SK-N-SH (cell line): ENCODE measurements around the gene ZFAND2A. TPM values are rescaled to one million over a fixed set of nuclear protein-coding genes. Genes with fewer than 3 reads are reported as not detected.

Experiments
- CTCF ChIA-PET: fragments of 300-600, 350-600 bp; formaldehyde crosslinking; extraction: SDS; loops from one replicate; lab custom pipeline; 2021; lab: Yijun Ruan, JAX
- POLR2A ChIA-PET: fragments of 350-600 bp; sonication (Branson Sonifier 250); formaldehyde crosslinking; extraction: SDS; loops from one replicate; lab custom pipeline; 2020; ENCODE audit warnings: antibody characterized with exemption, inconsistent platforms; lab: Yijun Ruan, JAX
- DNase-seq: peaks from one replicate; pipeline ENCODE4 v3.0.0; 2012
- H2AFZ ChIP-seq: fragments of 200-600 bp; sonication (generic); 2 replicates; pipeline ENCODE4 v1.8.1; 2016; ENCODE audit warnings: antibody characterized with exemption, mild to moderate bottlenecking, low read depth
- H3F3A ChIP-seq: fragments of 200-600 bp; sonication (generic); replicated peaks from 2 replicates; pipeline ENCODE3; 2016; ENCODE audit warnings: antibody characterized with exemption, mild to moderate bottlenecking; ENCODE audit not compliant: insufficient read depth
- H3K27ac ChIP-seq, 2 experiments: fragments of 200-500 bp in 1 of 2; fragments of 200-600 bp in 1 of 2; sonication (Bioruptor generic) in 1 of 2; sonication (generic), shearing (Covaris generic) in 1 of 2; 2 replicates each; pipeline versions ENCODE4 v1.5.1 to v1.6.1; 2014 to 2016; ENCODE audit warnings: low read depth in 2 of 2, inconsistent platforms in 1 of 2, low read length in 1 of 2, mild to moderate bottlenecking in 1 of 2, mixed read lengths in 1 of 2
- H3K27me3 ChIP-seq: fragments of 200-600 bp; sonication (generic), shearing (Covaris generic); 2 replicates; pipeline ENCODE4 v1.6.1; 2016; ENCODE audit warnings: mixed run types; ENCODE audit not compliant: insufficient read depth
- H3K36me3 ChIP-seq, 2 experiments: fragments of 200-500 bp in 1 of 2; fragments of 200-600 bp in 1 of 2; sonication (Bioruptor generic) in 1 of 2; sonication (generic) in 1 of 2; replicated peaks in 1 of 2; 2 replicates each; pipeline versions ENCODE3 to v1.5.1; 2014 to 2016; ENCODE audit warnings: low read length in 1 of 2, mild to moderate bottlenecking in 1 of 2; ENCODE audit not compliant: insufficient read depth in 2 of 2, control insufficient read depth in 1 of 2
- H3K4me1 ChIP-seq, 2 experiments: fragments of 200-500 bp in 1 of 2; fragments of 200-600 bp in 1 of 2; sonication (Bioruptor generic) in 1 of 2; sonication (generic), shearing (Covaris generic) in 1 of 2; 2 replicates each; pipeline versions ENCODE4 v1.5.1 to v1.6.1; 2014 to 2016; ENCODE audit warnings: low read depth in 1 of 2, low read length in 1 of 2, mixed run types in 1 of 2; ENCODE audit not compliant: insufficient read depth in 2 of 2, control insufficient read depth in 1 of 2
- H3K4me2 ChIP-seq: fragments of 200-600 bp; sonication (generic), shearing (Covaris generic); 2 replicates; pipeline ENCODE4 v1.6.1; 2017; ENCODE audit warnings: mixed run types
- H3K4me3 ChIP-seq, 2 experiments: fragments of 200-500 bp in 1 of 2; fragments of 200-600 bp in 1 of 2; sonication (Bioruptor generic) in 1 of 2; sonication (generic), shearing (Covaris generic) in 1 of 2; 2 replicates each; pipeline versions ENCODE4 v1.5.1 to v1.8.1; 2014 to 2016; ENCODE audit warnings: low read depth in 2 of 2, inconsistent platforms in 1 of 2, low read length in 1 of 2, mild to moderate bottlenecking in 1 of 2, mixed read lengths in 1 of 2, moderate library complexity in 1 of 2
- H3K79me2 ChIP-seq: fragments of 200-600 bp; sonication (generic); 2 replicates; pipeline ENCODE4 v1.8.1; 2017; ENCODE audit warnings: mild to moderate bottlenecking; ENCODE audit not compliant: insufficient read depth
- H3K9ac ChIP-seq: fragments of 200-600 bp; sonication (generic); 2 replicates; pipeline ENCODE4 v1.6.1; 2017; ENCODE audit warnings: mixed run types
- H3K9me2 ChIP-seq: fragments of 200-600 bp; sonication (generic); 2 replicates; pipeline ENCODE4 v1.6.1; 2017; ENCODE audit warnings: mixed run types
- H3K9me3 ChIP-seq: fragments of 200-600 bp; sonication (generic); 2 replicates; pipeline ENCODE4 v1.6.1; 2017; ENCODE audit warnings: mixed run types, mild to moderate bottlenecking, moderate library complexity
- H4K20me1 ChIP-seq: fragments of 200-600 bp; sonication (generic); 2 replicates; pipeline ENCODE4 v1.6.1; 2017; ENCODE audit warnings: mild to moderate bottlenecking, mixed run types; ENCODE audit not compliant: insufficient read depth
- CHD2 ChIP-seq: fragments of 150-350 bp; IDR thresholded peaks from 2 replicates; pipeline ENCODE4 v1.6.1; 2018; ENCODE audit warnings: low read length; ENCODE audit not compliant: partially characterized antibody
- EZH2phosphoT487 ChIP-seq: fragments of 200-600 bp; sonication (generic); IDR thresholded peaks from 2 replicates; pipeline ENCODE4 v1.6.1; 2017; ENCODE audit warnings: low read depth, mixed run types, mild to moderate bottlenecking, antibody characterized with exemption, moderate library complexity, borderline replicate concordance
- FOSL2 ChIP-seq: IDR thresholded peaks from 2 replicates; pipeline ENCODE4 v1.4.0; 2012; ENCODE audit warnings: low read depth, mild to moderate bottlenecking, moderate library complexity, borderline replicate concordance
- FOXM1 ChIP-seq: IDR thresholded peaks from 2 replicates; pipeline ENCODE4 v1.4.0; 2012; ENCODE audit warnings: low read depth, mild to moderate bottlenecking
- GATA2 ChIP-seq: sonication (generic); formaldehyde crosslinking; IDR thresholded peaks from 2 replicates; pipeline ENCODE4 v1.5.0; 2020; ENCODE audit warnings: mild to moderate bottlenecking, missing genetic modification reagents
- JUND ChIP-seq: IDR thresholded peaks from 2 replicates; pipeline ENCODE4 v1.4.0; 2012
- MEF2A ChIP-seq: IDR thresholded peaks from 2 replicates; pipeline ENCODE4 v1.4.0; 2012; ENCODE audit warnings: low read depth, borderline replicate concordance
- MXI1 ChIP-seq: IDR thresholded peaks from 2 replicates; pipeline ENCODE4 v1.6.1; 2012; ENCODE audit warnings: mild to moderate bottlenecking, low read depth, low read length, improper control_type of control experiment
- NRF1 ChIP-seq: IDR thresholded peaks from 2 replicates; pipeline ENCODE4 v1.6.1; 2012; ENCODE audit warnings: low read depth, mild to moderate bottlenecking, low read length
- POLR2AphosphoS5 ChIP-seq: IDR thresholded peaks from 2 replicates; pipeline ENCODE4 v1.6.1; 2012; ENCODE audit warnings: low read depth, low read length
- RCOR1 ChIP-seq: fragments of 150-350 bp; IDR thresholded peaks from 2 replicates; pipeline ENCODE4 v1.6.1; 2017; ENCODE audit warnings: antibody characterized with exemption, low read length
- RFX5 ChIP-seq: IDR thresholded peaks from 2 replicates; pipeline ENCODE4 v1.6.1; 2012; ENCODE audit warnings: mild to moderate bottlenecking, improper control_type of control experiment, low read length
- SIN3A ChIP-seq: IDR thresholded peaks from 2 replicates; pipeline ENCODE4 v1.6.1; 2012; ENCODE audit warnings: low read depth, mild to moderate bottlenecking, low read length, moderate library complexity, borderline replicate concordance
- TCF12 ChIP-seq: IDR thresholded peaks from 2 replicates; pipeline ENCODE4 v1.4.0; 2012
- TEAD4 ChIP-seq: IDR thresholded peaks from 2 replicates; pipeline ENCODE4 v1.4.0; 2012; ENCODE audit warnings: mild to moderate bottlenecking, borderline replicate concordance; ENCODE audit not compliant: insufficient read depth
- WGBS: methylation state at CpG from one replicate; pipeline ENCODE4 v1.1.6; 2017; ENCODE audit warnings: low lambda C conversion rate; 5-methylcytosine and 5-hydroxymethylcytosine counted together
- polyA plus RNA-seq, 3 experiments: library from polyadenylated mRNA; depleted of rRNA; stranded (reverse); fragments of >200 nt; gene quantifications; 2 replicates each; pipeline ENCODE4 v1.2.3, GENCODE V29; 2012
- TF ChIP-seq, protein P1 (sequence below): IDR thresholded peaks from 2 replicates; pipeline ENCODE4 v1.4.0; 2012; ENCODE audit warnings: low read depth, borderline replicate concordance
- TF ChIP-seq, protein P2 (sequence below): IDR thresholded peaks from 2 replicates; pipeline ENCODE4; 2012
- TF ChIP-seq, protein P3 (sequence below): fragments of 150-350 bp; IDR thresholded peaks from 2 replicates; pipeline ENCODE4 v1.6.1; 2017; ENCODE audit warnings: antibody characterized with exemption, low read length, low read depth, borderline replicate concordance
- TF ChIP-seq, protein P4 (sequence below): IDR thresholded peaks from 2 replicates; pipeline ENCODE4 v1.6.1; 2012; ENCODE audit warnings: mild to moderate bottlenecking, low read depth, low read length, moderate library complexity
- TF ChIP-seq, protein P5 (sequence below): IDR thresholded peaks from 2 replicates; pipeline ENCODE4 v1.4.0; 2012; ENCODE audit warnings: low read depth, borderline replicate concordance

ZFAND2A gene
- polyA plus RNA-seq, 1 of the 3 experiments (the other 2 are of a cell fraction) = 38.9 TPM

DNA sequence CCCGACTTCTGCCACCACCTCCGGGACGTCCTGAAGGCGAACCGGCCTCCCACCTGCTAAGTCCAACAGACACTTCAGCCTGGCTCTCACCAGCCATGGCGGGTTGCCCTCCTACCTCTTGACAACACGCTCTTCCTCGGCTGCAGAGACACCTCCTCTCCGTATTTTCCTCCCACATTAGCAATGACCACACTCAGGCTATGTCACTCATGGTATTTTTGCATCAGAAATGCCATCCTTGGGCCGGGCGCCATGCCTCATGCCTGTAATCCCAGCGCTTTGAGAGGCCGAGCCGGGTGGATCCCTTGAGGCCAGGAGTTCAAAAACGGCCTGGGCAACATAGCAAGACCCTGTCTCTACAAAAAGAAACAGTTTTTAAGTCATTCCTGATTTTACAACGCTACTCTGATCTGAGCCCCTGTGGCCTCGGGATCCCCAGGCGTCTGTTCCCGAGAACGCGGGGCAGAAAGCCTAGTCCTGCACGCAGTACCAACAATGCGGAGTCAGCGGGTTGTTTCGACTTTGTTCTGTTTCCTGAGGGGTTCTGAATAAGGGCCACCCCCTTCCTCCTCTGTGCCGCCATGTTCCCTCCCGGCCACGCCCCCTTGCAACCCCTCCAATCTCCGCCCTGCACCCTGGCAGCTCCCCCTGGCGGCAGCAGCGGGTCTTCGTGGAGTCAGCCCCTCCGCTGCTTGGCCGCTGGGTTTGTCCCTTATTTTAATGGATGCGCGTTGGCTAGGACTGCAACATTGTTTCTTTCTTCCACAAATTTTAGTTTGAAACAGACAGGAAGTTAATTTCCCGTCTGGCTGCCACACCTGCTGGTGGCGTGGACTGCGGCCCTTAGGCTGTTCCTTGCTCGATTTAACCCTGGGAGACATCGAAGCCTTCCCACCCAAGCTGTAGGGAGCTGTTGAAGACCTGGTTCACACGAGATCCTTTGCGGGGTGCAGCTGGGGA lies 9.7 kb upstream of the ZFAND2A start (continued):
- TF ChIP-seq SIN3A (no peak), RCOR1 (no peak), TCF12 (no peak)
- TF ChIP-seq, protein P1, sequence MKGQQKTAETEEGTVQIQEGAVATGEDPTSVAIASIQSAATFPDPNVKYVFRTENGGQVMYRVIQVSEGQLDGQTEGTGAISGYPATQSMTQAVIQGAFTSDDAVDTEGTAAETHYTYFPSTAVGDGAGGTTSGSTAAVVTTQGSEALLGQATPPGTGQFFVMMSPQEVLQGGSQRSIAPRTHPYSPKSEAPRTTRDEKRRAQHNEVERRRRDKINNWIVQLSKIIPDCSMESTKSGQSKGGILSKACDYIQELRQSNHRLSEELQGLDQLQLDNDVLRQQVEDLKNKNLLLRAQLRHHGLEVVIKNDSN = no peak

DNA sequence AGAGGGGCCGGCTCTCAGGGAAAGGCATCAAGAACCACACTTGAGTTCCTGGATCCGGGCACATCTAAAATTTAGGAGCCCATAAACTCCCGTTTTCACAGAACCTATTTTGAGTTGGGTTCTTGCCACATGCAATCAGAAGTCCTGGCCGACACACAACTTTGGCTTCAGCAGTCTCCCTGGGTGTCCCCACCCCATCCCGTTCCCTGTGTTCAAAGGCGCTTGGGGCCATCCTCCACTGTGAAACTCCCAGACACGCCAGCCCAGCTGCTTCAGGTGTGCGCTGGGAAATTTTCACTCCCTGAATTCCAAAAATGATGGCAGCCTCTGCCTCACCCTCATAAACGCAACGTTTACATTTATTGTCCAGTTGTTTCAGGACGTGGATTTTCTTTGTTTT lies 8.4 kb upstream of the ZFAND2A start:
- Histone ChIP-seq H3K27ac (no peak overlapping the region), H4K20me1 (no peaks in the 10 kb centered on the region), H3K9me2 (no peaks in the 10 kb centered on the region), H2AFZ (no peak overlapping the region), H3K36me3 (peaks cover 11 to 13% of the 10 kb centered on the region in 2 experiments), H3K4me2 (no peak overlapping the region), H3K27me3 (no peaks in the 10 kb centered on the region), H3K79me2 (no peaks in the 10 kb centered on the region), H3K9ac (no peak overlapping the region), H3K4me1 (peaks cover 0 to 2% of the 10 kb centered on the region in 2 experiments; a peak in 1 of 4 replicates), H3K9me3 (no peaks in the 10 kb centered on the region), H3K4me3 (no peak overlapping the region), H3F3A (peaks cover 3% of the 10 kb centered on the region)
- no peak for DNase-seq
- ChIA-PET CTCF (interaction anchor here (0.9 to 4.9 kb wide), 4 partner anchors 9 to 175 kb away, joined by 4 to 17 read pairs (median 6); no protein-coding TSS in a partner anchor), POLR2A (no interaction called here)
- TF ChIP-seq, protein P2, sequence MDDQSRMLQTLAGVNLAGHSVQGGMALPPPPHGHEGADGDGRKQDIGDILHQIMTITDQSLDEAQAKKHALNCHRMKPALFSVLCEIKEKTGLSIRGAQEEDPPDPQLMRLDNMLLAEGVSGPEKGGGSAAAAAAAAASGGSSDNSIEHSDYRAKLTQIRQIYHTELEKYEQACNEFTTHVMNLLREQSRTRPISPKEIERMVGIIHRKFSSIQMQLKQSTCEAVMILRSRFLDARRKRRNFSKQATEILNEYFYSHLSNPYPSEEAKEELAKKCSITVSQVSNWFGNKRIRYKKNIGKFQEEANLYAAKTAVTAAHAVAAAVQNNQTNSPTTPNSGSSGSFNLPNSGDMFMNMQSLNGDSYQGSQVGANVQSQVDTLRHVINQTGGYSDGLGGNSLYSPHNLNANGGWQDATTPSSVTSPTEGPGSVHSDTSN = no peak
- TF ChIP-seq FOSL2 (no peak), TEAD4 (no peak), MEF2A (no peak), TCF12 (no peak), FOXM1 (no peak), CHD2 (no peak), MXI1 (no peak), RFX5 (no peak), NRF1 (no peak), GATA2 (CRISPR knock-in tag) (no peak), JUND (no peak), EZH2phosphoT487 (no peak), POLR2AphosphoS5 (no peak)
- TF ChIP-seq, protein P3, sequence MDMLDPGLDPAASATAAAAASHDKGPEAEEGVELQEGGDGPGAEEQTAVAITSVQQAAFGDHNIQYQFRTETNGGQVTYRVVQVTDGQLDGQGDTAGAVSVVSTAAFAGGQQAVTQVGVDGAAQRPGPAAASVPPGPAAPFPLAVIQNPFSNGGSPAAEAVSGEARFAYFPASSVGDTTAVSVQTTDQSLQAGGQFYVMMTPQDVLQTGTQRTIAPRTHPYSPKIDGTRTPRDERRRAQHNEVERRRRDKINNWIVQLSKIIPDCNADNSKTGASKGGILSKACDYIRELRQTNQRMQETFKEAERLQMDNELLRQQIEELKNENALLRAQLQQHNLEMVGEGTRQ = no peak
- TF ChIP-seq, protein P4, sequence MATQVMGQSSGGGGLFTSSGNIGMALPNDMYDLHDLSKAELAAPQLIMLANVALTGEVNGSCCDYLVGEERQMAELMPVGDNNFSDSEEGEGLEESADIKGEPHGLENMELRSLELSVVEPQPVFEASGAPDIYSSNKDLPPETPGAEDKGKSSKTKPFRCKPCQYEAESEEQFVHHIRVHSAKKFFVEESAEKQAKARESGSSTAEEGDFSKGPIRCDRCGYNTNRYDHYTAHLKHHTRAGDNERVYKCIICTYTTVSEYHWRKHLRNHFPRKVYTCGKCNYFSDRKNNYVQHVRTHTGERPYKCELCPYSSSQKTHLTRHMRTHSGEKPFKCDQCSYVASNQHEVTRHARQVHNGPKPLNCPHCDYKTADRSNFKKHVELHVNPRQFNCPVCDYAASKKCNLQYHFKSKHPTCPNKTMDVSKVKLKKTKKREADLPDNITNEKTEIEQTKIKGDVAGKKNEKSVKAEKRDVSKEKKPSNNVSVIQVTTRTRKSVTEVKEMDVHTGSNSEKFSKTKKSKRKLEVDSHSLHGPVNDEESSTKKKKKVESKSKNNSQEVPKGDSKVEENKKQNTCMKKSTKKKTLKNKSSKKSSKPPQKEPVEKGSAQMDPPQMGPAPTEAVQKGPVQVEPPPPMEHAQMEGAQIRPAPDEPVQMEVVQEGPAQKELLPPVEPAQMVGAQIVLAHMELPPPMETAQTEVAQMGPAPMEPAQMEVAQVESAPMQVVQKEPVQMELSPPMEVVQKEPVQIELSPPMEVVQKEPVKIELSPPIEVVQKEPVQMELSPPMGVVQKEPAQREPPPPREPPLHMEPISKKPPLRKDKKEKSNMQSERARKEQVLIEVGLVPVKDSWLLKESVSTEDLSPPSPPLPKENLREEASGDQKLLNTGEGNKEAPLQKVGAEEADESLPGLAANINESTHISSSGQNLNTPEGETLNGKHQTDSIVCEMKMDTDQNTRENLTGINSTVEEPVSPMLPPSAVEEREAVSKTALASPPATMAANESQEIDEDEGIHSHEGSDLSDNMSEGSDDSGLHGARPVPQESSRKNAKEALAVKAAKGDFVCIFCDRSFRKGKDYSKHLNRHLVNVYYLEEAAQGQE = no peak
- TF ChIP-seq, protein P5, sequence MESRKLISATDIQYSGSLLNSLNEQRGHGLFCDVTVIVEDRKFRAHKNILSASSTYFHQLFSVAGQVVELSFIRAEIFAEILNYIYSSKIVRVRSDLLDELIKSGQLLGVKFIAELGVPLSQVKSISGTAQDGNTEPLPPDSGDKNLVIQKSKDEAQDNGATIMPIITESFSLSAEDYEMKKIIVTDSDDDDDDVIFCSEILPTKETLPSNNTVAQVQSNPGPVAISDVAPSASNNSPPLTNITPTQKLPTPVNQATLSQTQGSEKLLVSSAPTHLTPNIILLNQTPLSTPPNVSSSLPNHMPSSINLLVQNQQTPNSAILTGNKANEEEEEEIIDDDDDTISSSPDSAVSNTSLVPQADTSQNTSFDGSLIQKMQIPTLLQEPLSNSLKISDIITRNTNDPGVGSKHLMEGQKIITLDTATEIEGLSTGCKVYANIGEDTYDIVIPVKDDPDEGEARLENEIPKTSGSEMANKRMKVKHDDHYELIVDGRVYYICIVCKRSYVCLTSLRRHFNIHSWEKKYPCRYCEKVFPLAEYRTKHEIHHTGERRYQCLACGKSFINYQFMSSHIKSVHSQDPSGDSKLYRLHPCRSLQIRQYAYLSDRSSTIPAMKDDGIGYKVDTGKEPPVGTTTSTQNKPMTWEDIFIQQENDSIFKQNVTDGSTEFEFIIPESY = no peak
- WGBS = 75% methylated on average over 10 of the region's 11 CpGs
